ENCODE measurements around the gene TRAM1L1.

Gene TRAM1L1

DNA sequence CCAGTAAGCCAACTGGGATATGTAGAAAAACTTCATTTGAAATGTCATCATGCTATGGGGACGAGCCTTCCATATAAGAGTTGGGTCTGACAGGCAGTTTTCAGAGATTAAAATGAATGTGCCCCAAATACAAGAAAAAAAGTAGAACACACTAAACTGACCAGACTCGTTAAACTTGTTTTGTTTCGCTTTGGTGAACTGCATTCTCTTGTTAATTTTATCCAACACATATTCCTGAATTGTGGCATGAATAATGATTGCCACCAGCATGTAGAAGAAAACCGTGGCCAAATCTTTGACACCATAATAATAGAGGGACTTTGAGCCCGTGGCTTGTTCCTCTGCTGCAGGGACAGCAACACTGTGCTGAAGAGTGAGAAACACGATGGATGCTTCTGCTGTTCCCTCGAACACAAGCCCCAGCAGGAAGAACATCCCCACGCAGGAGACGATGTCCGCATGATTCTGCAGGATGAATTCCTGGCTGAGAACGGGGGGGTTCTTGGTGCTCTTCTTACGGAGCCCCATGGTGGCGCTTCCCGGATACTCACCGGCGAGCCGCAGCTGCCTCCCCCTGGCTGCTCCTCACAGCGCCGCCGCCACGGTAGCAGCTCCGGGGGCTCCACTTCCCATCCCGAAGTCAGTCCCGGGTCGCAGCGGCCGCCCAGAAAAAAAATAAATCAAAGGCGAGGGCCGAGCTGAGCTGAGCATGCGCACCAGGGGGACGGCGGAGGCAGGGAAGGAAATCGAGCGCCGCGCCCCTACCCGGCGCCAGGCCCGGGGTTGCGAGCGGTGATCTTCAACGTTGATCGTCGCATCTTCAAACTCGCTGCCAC, at the start of gene TRAM1L1:
Gene TRAM1L1, minus strand, starts transcription at position 711 of the 836 bp plus-strand sequence. Its CDS starts 183 bp downstream, at position 528.
- no peak for DNase-seq (ENCODE audit: low spot score)

- no peak for DNase-seq (ENCODE audit: low spot score)
Observed at GRCh38 chr4:117134386-117134785, 49.0 kb upstream of the TRAM1L1 start.

GRCh38 chr4:117096886-117097285, 11.5 kb upstream of the TRAM1L1 start:
- no peak for DNase-seq (ENCODE audit: low spot score)

- no peak for DNase-seq (ENCODE audit: low spot score)
Observed at GRCh38 chr4:117096462-117096861, 11.1 kb upstream of the TRAM1L1 start.

- no peak for DNase-seq (ENCODE audit: low spot score)
Observed at GRCh38 chr4:117093571-117093970, 8.2 kb upstream of the TRAM1L1 start.

GRCh38 chr4:117077760-117078159, 7.6 kb downstream of the TRAM1L1 start:
- no peak for DNase-seq (ENCODE audit: low spot score)

- no peak for DNase-seq (ENCODE audit: low spot score)
Observed at GRCh38 chr4:117068120-117068519, 17.3 kb downstream of the TRAM1L1 start.

DNA sequence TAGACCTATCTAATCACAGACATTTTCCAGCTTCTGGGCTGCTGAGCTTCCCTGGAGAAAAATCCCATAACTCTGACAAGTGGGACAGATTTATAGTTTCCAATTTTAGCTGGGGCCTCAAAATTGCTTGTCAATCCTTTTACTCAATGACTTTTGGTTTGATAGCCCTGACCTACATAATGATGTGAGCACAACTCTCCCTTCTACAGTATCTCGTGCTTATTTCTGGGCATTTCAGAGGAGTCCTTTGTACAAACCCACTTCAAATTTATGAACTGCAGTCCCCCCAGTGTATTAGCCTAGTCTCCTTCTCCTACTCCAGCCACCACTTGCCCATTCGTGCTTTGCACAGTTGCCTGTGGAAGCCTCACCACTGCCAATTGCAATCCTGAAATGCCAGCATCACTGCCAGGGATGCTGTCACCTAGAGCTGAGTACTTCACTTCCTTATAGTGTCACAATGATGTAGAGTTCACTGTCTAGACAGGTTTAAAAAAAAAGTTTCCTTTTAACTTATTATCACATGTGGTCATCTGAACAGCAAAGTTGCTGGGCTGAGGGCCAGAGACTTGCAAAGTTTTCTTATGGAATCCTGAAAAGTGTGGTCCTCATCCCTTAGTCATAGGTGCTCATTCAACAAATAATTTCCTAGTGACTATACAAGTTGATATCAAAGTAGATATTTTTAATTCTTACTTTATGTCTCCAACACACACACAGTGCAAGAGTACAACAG, 21.2 kb downstream of the TRAM1L1 start:
- no peak for DNase-seq (ENCODE audit: low spot score)

DNA sequence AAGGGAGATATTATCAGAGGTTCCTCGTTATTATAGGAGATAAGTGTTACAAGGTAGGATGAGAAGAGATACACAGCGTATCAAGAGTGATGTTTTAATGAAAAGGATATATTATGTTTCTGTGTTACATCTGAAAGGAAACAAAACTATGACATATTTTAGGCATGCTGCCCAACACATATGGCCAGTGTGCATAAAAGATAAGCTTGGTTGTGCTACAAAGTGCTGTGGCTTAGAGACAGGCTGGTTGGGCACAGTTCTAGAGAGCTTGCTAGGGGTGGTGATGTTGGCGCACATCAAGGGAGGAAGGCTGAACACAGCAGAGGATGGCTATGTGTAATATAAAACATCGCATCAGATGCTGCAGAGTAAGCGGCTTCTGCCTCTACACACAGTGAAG, 42.4 kb downstream of the TRAM1L1 start:
- DNase-seq (ENCODE audit: low spot score) = no peak
